ENCODE results near the gene PDZD4.

GRCh38 chrX:153844509-153845082 is 14.3 kb upstream of the PDZD4 start:
- TF ChIP-seq ATF3 (CRISPR knock-in tag; conservative IDR thresholded peaks at IDR 0.05) (no peak), CTCF (IDR thresholded peaks at IDR 0.05) (no peak), FOXP4 (CRISPR knock-in tag; IDR thresholded peaks at IDR 0.05) (no peak), CBFB (CRISPR knock-in tag; IDR thresholded peaks at IDR 0.05; ENCODE audit: low read depth) (no peak)

All from WTC11 (cell line).